ENCODE data around the gene CANT1. TPM values are rescaled to one million over a fixed set of nuclear protein-coding genes. Genes with fewer than 3 reads are reported as not detected.

CANT1 gene
- total and polyA plus RNA-seq, 9 donors, result 18.6 to 48.8 (median 33.8) TPM

DNA sequence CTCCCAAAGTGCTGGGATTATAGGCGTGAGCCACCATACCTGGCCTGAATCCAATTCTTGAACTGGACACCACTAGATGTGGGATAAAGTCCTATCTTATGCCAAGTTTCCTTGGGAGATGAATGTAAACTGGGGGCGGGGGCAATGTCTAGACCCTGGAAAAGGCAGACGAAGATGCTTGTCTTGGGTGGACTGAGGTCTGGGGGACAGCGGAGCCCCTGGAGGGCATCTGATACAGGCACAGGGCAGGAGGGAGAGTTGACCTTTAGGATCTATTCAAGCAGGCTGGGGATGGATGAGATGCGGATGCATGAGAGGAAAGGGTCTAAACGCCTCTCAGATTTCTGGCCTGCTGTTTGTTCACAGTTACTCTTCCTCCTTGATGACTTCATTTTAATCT lies 26.1 kb upstream of the CANT1 start:
- Histone ChIP-seq H3K27me3 (no peaks in the 10 kb centered on the region), H3K36me3 (no peaks in the 10 kb centered on the region), H3K4me3 (no peak overlapping the region), H3K4me1 (ENCODE audit: insufficient read depth) (peaks cover 8% of the 10 kb centered on the region), H3K9me3 (no peaks in the 10 kb centered on the region), H3K27ac (no peak overlapping the region)
- WGBS, 3 donors, result 91 to 92% (median 92%) methylated on average over 6 of the region's 6 CpGs
- peak in 1 of 5 donors; percentile 17 for DNase-seq
- TF ChIP-seq EP300 (IDR thresholded peaks at IDR 0.05), result no peak
- TF ChIP-seq, protein P1, sequence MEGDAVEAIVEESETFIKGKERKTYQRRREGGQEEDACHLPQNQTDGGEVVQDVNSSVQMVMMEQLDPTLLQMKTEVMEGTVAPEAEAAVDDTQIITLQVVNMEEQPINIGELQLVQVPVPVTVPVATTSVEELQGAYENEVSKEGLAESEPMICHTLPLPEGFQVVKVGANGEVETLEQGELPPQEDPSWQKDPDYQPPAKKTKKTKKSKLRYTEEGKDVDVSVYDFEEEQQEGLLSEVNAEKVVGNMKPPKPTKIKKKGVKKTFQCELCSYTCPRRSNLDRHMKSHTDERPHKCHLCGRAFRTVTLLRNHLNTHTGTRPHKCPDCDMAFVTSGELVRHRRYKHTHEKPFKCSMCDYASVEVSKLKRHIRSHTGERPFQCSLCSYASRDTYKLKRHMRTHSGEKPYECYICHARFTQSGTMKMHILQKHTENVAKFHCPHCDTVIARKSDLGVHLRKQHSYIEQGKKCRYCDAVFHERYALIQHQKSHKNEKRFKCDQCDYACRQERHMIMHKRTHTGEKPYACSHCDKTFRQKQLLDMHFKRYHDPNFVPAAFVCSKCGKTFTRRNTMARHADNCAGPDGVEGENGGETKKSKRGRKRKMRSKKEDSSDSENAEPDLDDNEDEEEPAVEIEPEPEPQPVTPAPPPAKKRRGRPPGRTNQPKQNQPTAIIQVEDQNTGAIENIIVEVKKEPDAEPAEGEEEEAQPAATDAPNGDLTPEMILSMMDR (IDR thresholded peaks at IDR 0.05), result no peak
- intact Hi-C loops (cut with DNase I), result no loop called here

DNA sequence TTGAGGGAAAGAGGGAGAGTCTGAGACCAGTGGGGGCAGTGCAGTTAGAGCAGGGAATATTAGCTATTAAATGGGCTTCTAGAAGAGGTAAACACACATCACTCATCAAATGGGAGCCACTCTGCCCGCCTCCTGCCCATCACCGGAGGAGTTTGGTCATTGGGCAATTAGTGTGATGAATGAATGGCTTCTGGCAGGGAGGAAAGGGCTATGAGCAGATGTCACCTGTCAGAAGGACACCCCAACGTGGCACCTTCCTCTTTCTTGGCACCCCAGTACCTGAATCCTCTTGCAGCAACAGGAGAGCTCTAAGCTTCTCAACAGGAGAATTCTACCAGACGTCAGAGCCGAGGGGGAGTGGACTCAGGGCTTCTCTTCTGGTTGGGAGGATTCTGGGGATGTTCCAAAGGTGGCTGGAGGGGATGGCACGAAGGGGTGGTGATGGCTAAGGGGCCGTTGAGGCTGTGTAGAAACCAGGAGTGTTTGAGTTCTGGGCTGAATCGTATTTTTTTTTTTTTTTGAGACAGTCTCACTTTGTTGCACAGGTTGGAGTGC lies 25.4 kb upstream of the CANT1 start:
- intact Hi-C loops (cut with DNase I), result no loop called here
- WGBS, 3 donors, result 81 to 86% (median 84%) methylated on average over 8 of the region's 8 CpGs
- H3K27ac ChIP-seq, result peak overlapping the region in 1 of 2 donors; percentile 63
- H3K27me3 ChIP-seq, result no peaks in the 10 kb centered on the region
- no peaks in the 10 kb centered on the region for H3K36me3 ChIP-seq
- H3K4me3 ChIP-seq, result no peak overlapping the region
- no peaks in the 10 kb centered on the region for H3K9me3 ChIP-seq
- peak in 1 of 5 donors; percentile 26 for DNase-seq
- no peak for TF ChIP-seq EP300 (IDR thresholded peaks at IDR 0.05)
- H3K4me1 ChIP-seq (ENCODE audit: insufficient read depth), result peaks cover 8% of the 10 kb centered on the region

DNA sequence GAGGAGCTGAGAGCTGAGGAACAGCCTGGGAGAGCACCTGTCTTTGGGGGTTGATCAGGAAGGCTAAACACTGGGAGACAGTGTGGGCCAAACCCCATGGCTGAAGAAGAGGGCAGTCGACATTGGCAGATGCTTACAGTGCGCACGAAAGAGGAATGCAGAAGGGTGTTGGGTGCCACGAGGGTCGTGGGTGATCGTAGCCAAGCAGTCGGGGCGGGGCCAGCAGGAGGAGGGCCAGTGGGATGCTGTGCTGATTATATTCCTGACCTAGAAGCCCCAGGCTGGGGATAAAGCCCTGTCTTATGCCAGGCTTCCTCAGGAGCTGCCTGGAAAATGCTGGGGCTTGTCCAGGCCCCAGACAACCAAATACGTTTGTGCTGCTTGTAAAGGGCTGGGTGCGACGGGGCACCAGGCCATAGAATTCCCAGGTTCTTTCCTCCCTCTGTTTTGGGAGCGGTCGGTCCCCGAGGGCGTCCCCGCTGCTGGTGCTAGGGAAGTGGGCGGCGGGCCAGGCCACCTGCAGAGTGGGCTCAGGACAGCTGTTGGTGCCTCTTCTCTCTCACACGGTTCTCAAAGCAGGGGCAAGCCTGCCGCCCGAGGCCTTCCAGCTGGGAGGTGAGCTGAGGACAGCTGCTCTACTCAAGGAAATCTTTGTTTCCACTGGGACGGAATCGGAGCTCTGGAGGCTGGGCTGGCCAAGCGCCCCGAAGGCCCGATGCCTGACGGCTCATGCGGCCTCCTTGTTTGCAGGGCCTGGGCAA lies 24.4 kb upstream of the CANT1 start:
- no peak for TF ChIP-seq POLR2A (IDR thresholded peaks at IDR 0.05)
- no peak for TF ChIP-seq EP300 (IDR thresholded peaks at IDR 0.05)
- TF ChIP-seq, protein P1 (IDR thresholded peaks at IDR 0.05), result no peak
- no peak overlapping the region for H3K4me3 ChIP-seq
- peak; percentile 54 to 80 (median 63) for DNase-seq
- intact Hi-C loops (cut with DNase I), result no loop called here
- H3K27me3 ChIP-seq, result no peaks in the 10 kb centered on the region
- peaks cover 8% of the 10 kb centered on the region for H3K4me1 ChIP-seq (ENCODE audit: insufficient read depth)
- H3K36me3 ChIP-seq, result no peaks in the 10 kb centered on the region
- H3K27ac ChIP-seq, result peak overlapping the region in 1 of 2 donors; percentile 63
- H3K9me3 ChIP-seq, result no peaks in the 10 kb centered on the region
- WGBS, 3 donors, result 16 to 29% (median 17%) methylated on average over 27 to 28 of the region's 28 CpGs

DNA sequence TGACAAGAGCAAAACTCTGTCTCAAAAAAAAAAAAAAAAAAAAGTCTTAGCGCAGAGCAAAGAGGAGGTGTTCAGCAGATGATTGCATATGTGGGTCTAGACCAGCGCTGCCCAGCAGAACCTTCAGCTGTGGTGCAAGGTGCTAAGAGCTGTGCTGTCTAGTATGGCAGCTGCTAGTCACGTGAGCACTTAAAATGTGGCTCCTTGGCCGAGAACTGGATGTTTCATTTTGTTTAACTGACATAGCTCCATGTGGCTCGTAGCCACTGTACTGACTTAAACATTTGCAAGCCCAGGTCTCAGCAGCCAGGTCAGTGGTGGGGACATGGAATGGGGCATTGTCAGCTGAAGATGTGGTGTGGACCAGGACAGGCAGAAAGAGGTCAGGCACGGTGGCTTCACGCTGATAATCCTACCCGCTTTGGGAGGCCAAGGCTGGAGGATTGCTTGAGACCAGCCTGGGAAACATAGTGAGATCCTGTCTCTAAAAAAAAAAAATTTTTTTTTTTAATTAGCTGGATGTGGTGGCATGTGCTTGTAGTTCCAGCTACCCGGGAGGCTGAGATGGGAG lies 23.6 kb upstream of the CANT1 start:
- TF ChIP-seq, protein P1 (IDR thresholded peaks at IDR 0.05), result no peak
- TF ChIP-seq POLR2A (IDR thresholded peaks at IDR 0.05) (no peak), EP300 (IDR thresholded peaks at IDR 0.05) (no peak)
- peak in 1 of 5 donors; percentile 23 for DNase-seq
- Histone ChIP-seq H3K36me3 (no peaks in the 10 kb centered on the region), H3K27ac (no peak overlapping the region), H3K9me3 (no peaks in the 10 kb centered on the region), H3K4me1 (ENCODE audit: insufficient read depth) (peaks cover 9% of the 10 kb centered on the region), H3K4me3 (no peak overlapping the region), H3K27me3 (no peaks in the 10 kb centered on the region)
- WGBS, 3 donors, result 86 to 97% (median 91%) methylated on average over 9 of the region's 9 CpGs
- intact Hi-C loops (cut with DNase I), result no loop called here

All from ovary (tissue), 9 donors.